Measurements from ENCODE around the gene MXD4.

DNA sequence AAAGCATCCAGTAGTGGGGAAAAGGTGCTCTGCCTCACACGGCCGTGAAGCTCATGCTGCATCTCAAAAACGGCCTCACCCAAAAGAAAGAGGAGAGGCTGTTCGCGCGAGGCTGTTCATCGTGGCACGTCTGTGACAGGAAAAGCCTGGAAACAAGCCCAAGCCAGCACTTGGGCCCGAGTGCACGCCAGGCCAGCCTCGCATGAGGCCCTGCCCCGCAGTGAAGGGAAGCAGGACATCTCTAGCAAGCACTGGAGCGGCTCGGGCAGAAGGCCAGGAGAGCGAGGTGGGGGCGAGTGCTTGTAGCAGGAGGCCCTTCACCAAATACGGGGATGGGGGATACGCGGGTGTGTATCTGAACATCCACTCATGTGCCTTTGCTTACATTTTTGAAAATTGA is 39.9 kb upstream of the MXD4 start:
- TF ChIP-seq, protein P1, sequence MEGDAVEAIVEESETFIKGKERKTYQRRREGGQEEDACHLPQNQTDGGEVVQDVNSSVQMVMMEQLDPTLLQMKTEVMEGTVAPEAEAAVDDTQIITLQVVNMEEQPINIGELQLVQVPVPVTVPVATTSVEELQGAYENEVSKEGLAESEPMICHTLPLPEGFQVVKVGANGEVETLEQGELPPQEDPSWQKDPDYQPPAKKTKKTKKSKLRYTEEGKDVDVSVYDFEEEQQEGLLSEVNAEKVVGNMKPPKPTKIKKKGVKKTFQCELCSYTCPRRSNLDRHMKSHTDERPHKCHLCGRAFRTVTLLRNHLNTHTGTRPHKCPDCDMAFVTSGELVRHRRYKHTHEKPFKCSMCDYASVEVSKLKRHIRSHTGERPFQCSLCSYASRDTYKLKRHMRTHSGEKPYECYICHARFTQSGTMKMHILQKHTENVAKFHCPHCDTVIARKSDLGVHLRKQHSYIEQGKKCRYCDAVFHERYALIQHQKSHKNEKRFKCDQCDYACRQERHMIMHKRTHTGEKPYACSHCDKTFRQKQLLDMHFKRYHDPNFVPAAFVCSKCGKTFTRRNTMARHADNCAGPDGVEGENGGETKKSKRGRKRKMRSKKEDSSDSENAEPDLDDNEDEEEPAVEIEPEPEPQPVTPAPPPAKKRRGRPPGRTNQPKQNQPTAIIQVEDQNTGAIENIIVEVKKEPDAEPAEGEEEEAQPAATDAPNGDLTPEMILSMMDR (IDR thresholded peaks at IDR 0.05): no peak
- no peak for TF ChIP-seq TAF1 (IDR thresholded peaks at IDR 0.05; ENCODE audit: borderline replicate concordance, low read depth, low read length)

Measured in SK-N-SH (cell line).